Left hindlimb (tissue), 1 donor: ENCODE data around the gene LCA5L.

Experiments
- DNase-seq: peaks from one replicate; pipeline ENCODE4 v3.0.0-alpha.2; 2018

The LCA5L gene

GRCh38 chr21:39445321-39446269 is at the start of gene LCA5L:
Gene LCA5L (minus strand): TSS chr21:39445778. CDS start chr21:39428493, 17,285 bp downstream.
- DNase-seq: peak; percentile 94

DNA sequence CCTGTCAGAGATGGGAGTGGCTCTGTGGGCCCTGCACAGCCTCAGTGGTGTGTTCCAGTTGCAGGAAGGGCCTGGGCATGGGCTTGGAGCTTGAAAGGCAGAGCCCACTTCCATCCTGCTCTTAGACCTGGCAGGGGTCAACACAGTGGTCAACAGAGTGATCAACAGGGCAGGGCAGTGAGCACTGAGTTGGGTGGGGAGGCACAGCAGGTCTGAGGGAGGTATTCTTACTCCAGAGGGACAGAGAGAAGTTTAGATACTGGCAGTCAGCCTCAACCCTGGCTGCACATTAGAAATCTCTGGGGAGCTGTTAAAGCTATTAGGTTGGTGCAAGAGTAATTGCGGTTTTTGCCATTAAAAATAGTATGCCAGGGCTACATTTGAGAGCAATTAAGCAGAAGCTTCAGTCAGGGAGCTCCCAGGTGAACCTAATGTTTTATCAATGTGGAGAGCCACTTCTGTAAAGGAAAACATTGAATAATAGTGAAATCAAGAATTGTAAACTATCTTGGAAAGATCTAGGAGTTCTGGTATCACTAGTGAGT is 43.9 kb upstream of the LCA5L start:
- no peak for DNase-seq

- DNase-seq: no peak
Measured at GRCh38 chr21:39484711-39485276, 39.2 kb upstream of the LCA5L start.

GRCh38 chr21:39483917-39484316 is 38.3 kb upstream of the LCA5L start:
- DNase-seq: no peak

DNA sequence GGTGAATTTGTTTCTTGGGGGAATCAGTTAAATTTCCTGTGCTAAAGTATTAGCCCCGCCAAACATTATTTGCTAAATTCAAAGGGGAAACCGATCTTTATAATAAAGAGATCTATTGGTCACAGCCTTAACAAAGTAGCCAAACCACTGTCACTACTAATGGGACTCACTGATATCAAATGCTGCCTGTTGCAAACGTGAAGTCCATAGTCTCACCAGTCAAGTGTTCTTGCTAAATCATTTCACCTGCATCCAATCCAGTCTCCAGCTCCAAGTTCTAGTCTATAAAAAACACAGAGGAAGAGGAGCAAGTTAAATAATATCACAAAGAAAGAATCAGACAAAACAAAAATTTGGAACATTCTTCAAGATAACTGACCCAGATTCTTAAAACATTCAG is 36.3 kb upstream of the LCA5L start:
- no peak for DNase-seq

GRCh38 chr21:39480271-39480670 is 34.7 kb upstream of the LCA5L start:
- no peak for DNase-seq

DNA sequence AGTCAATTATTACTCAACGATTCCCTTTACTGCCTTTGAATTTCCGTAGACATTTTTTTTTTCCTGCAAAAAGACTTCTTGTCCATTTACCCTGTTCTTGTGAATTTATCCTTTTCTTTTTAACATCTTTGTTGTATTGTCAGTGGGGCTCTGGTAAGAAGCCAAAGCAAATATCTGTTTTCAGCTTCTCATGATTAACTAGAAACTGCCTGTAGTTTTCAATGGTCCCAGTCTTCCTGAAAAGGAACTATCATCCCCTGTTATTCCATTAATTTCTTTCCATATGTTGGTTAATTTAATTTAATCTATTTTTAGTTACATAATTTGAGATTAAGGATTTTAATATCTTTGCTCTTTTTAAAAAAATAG is 34.2 kb upstream of the LCA5L start:
- no peak for DNase-seq

DNA sequence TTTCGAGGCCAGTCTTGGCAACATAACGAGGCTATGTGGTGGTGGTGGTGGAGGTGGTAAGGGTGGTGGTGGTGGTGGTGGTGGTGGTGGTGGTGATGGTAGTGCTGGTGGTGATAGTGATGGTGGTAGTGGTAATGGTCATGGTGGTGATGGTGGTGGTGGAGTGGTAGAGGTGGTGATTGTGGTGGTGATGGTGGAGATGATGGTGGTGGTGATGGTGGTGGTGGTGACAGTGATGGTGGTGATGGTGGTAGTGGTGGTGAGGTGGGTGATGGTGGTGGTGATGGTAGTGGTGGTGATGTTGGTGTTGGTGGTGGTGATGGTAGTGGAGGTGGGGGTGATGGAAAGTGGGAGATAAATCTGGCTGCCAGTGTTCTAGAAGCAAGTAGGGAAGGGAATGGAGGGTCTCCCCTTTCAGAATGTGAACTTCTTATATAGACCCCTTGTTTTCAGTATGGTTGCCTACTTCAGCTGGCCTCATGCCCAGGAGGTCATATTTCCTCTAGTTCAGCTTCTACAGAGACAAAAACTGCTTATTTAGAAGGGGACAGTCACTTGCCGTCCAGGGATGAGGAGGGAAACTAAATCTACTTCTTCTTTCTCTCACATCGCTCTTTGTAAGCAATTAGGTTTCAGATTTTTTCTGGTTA is 33.7 kb upstream of the LCA5L start:
- DNase-seq: no peak

GRCh38 chr21:39474611-39475010 is 29.0 kb upstream of the LCA5L start:
- DNase-seq: no peak

DNA sequence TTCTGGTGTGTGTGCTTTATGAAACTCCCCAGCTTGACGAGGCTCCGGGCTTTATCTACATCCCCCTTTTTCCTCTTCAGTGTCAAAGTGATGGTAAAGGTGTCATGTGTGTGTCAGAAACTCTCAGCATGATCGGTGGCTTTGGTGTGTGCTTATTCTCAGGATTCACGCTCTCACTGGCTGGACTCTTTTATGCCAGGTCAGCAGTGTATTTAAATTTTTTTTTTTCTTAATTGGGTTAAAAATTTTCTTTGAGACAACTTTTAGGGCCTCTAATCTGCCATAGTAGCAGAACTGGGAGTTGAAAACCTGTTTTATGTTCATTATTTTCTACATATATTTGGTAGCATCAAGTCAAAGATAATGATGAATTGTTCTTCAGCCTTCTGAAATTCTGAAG is 27.2 kb upstream of the LCA5L start:
- no peak for DNase-seq

GRCh38 chr21:39471598-39471997 is 26.0 kb upstream of the LCA5L start:
- no peak for DNase-seq

DNA sequence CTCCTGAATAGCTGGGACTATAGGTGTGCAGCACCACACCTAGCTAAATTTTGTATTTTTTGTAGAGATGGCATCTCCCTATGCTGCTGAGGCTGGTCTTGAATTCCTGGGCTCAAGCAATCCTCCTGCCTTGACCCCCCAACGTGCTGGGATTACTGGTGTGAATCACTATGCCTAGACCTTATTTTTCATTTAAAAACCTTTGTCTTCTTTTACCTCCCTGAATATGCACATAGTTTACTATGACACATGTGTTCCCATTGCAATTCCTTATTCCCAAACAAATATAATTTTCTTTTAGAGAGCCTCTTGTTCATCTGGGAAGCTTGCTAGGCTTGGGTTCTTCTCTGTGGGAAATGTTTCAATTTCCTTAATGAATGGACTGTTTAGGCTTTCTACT is 23.0 kb upstream of the LCA5L start:
- DNase-seq: no peak

GRCh38 chr21:39467746-39468145 is 22.2 kb upstream of the LCA5L start:
- DNase-seq: no peak

DNA sequence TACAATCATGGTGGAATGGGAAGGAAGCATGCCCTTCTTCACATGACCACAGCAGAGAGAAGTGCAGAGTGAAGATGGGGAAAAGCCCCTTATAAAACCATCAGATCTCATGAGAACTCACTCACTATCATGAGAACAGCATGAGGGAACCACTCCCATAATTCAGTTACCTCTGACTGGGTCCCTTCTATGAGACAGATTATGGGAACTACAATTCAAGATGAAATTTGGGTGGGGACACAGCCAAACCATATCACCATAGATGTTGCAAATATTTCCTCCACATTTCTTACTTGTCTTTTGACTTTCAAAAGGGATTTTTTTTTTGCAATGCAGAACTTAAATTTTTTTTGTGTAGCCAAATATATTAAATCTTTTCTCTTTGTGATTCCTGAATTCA is 21.0 kb upstream of the LCA5L start:
- no peak for DNase-seq

- no peak for DNase-seq
Measured at GRCh38 chr21:39463308-39463707, 17.7 kb upstream of the LCA5L start.

GRCh38 chr21:39461419-39461818 is 15.8 kb upstream of the LCA5L start:
- no peak for DNase-seq

GRCh38 chr21:39456665-39457064 is 11.1 kb upstream of the LCA5L start:
- DNase-seq: no peak

DNA sequence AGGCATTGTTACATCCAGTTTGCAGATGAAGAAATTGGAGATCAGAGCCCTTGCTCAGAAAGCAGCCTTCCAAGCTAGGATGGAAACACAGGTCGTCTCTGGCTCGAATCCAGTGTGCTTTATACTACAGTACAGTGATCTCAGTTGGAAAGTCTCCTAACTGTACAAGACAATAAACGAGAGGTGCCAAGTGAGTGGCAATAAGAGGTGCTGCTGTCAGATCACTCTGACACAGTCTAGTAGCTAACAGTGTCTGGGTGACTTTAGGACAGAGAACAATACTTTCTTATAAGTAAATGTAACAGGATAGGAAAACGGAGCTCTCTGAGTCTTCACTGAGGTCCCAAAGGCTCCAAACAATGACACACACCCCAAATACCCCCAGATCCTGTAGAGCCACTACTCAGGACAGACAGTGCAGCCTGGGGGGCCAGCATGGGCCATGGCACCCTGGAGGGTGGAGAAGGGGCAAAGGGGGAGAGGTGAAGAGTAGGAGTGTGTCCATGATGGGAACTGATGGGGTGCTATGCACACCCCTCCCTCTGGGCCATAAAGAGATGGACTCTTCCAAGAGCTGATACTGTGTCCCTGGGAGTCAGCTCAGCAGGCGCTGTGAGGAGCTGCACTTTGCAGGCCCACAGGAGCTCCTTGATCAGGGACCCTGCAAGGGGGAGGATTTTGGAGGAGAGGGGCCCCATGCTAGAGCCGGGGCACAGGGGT is 9.5 kb upstream of the LCA5L start:
- no peak for DNase-seq

DNA sequence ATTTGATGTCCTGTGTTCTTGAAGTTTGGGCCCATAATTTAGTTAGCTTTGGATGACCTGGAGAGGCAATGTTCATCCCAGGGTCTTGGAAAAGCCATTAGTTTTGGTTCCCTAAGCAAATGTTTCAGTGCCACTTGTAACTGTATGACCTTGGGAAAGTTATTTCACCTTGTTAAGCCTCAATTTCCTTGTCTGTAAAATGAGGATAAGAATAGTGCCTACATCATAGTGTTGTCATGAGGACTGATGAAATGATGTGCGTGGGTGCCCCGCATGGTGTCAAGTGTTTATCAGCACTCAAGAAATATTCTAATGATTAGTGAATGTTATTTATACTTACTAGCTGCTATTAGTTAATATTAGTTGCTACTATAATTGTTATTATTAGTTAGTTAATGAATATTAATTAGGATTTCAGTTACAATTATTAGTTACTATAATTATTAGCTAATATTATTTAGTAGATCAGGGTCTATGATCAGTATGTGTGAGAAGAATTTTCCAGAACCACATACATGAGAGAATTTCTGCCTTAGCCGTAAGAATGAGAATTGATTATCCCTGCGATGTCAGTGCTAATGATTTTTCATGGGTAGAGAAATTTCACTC is 8.1 kb upstream of the LCA5L start:
- DNase-seq: no peak

- no peak for DNase-seq
Measured at GRCh38 chr21:39452970-39453342, 7.4 kb upstream of the LCA5L start.

GRCh38 chr21:39452207-39452969 is 6.8 kb upstream of the LCA5L start:
- no peak for DNase-seq
